ENCODE measurements around the gene RAD51B. TPM values are rescaled to one million over a fixed set of nuclear protein-coding genes. Genes with fewer than 3 reads are reported as not detected.

RAD51B gene
- total and polyA plus RNA-seq, 9 of the 15 experiments (the other 6 are each of a cell fraction or from before 2014, with no cell fraction given) = 8.5 to 17.3 (median 11.3) TPM

DNA sequence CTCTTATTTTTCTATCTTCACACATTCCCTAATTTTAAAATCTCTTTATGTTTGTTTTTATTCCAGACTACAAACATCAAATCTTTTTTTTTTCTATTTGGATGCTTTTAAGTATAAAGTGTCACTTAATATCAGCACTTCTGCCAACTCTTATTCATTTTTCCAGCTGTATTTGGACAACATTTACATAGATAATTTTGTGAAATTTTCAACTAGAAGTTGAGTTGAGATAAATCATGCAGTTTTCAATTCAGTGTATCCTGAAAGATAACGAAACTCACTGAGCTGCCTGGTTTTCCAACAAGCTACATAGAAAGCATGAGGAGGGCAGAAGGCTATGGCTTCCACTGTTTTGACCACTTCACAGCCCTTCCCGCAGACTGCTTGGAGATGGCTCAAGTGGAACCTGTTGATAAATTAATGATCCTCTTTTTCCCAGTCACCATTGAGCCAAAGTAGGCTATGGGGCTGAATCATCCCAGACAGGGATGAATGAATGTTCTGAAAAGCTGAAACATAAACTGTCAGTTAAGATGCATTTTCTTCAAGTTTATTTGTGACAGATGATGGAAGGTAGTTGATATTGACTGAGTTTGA, 213.9 kb downstream of the RAD51B start (continued):
- TF ChIP-seq, protein P1, sequence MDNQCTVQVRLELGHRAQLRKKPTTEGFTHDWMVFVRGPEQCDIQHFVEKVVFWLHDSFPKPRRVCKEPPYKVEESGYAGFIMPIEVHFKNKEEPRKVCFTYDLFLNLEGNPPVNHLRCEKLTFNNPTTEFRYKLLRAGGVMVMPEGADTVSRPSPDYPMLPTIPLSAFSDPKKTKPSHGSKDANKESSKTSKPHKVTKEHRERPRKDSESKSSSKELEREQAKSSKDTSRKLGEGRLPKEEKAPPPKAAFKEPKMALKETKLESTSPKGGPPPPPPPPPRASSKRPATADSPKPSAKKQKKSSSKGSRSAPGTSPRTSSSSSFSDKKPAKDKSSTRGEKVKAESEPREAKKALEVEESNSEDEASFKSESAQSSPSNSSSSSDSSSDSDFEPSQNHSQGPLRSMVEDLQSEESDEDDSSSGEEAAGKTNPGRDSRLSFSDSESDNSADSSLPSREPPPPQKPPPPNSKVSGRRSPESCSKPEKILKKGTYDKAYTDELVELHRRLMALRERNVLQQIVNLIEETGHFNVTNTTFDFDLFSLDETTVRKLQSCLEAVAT (IDR thresholded peaks at IDR 0.05) = no peak
- TF ChIP-seq, protein P2, sequence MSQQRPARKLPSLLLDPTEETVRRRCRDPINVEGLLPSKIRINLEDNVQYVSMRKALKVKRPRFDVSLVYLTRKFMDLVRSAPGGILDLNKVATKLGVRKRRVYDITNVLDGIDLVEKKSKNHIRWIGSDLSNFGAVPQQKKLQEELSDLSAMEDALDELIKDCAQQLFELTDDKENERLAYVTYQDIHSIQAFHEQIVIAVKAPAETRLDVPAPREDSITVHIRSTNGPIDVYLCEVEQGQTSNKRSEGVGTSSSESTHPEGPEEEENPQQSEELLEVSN (IDR thresholded peaks at IDR 0.05; ENCODE audit: borderline replicate concordance in 1 of 2, extremely low read depth in 1 of 2, insufficient read depth in 1 of 2, insufficient read length in 1 of 2, low read depth in 1 of 2, low read length in 1 of 2, poor library complexity in 1 of 2, severe bottlenecking in 1 of 2) = no peak
- TF ChIP-seq, protein P3, sequence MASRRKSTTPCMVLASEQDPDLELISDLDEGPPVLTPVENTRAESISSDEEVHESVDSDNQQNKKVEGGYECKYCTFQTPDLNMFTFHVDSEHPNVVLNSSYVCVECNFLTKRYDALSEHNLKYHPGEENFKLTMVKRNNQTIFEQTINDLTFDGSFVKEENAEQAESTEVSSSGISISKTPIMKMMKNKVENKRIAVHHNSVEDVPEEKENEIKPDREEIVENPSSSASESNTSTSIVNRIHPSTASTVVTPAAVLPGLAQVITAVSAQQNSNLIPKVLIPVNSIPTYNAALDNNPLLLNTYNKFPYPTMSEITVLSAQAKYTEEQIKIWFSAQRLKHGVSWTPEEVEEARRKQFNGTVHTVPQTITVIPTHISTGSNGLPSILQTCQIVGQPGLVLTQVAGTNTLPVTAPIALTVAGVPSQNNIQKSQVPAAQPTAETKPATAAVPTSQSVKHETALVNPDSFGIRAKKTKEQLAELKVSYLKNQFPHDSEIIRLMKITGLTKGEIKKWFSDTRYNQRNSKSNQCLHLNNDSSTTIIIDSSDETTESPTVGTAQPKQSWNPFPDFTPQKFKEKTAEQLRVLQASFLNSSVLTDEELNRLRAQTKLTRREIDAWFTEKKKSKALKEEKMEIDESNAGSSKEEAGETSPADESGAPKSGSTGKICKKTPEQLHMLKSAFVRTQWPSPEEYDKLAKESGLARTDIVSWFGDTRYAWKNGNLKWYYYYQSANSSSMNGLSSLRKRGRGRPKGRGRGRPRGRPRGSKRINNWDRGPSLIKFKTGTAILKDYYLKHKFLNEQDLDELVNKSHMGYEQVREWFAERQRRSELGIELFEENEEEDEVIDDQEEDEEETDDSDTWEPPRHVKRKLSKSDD (conservative IDR thresholded peaks at IDR 0.05; ENCODE audit: low read length) = no peak
- no peak for TF ChIP-seq ESRRB (CRISPR knock-in tag; IDR thresholded peaks at IDR 0.05; ENCODE audit: borderline replicate concordance)
- no peak for TF ChIP-seq ZNF766 (CRISPR knock-in tag; conservative IDR thresholded peaks at IDR 0.05)
- TF ChIP-seq, protein P4, sequence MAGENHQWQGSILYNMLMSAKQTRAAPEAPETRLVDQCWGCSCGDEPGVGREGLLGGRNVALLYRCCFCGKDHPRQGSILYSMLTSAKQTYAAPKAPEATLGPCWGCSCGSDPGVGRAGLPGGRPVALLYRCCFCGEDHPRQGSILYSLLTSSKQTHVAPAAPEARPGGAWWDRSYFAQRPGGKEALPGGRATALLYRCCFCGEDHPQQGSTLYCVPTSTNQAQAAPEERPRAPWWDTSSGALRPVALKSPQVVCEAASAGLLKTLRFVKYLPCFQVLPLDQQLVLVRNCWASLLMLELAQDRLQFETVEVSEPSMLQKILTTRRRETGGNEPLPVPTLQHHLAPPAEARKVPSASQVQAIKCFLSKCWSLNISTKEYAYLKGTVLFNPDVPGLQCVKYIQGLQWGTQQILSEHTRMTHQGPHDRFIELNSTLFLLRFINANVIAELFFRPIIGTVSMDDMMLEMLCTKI (IDR thresholded peaks at IDR 0.05; ENCODE audit: partially characterized antibody) = no peak
- no peak for TF ChIP-seq ZC3H11A (IDR thresholded peaks at IDR 0.05; ENCODE audit: low read depth, low read length)

All from K562 (cell line).